Naive B cell (primary cell): Measurements from ENCODE around the gene CDK5RAP1. TPM values are rescaled to one million over a fixed set of nuclear protein-coding genes. Genes with fewer than 3 reads are reported as not detected.

ENCODE experiments used
- ATAC-seq, 2 donors: fragments of 150-1000 bp; cut with Tn5 transposase; 2 replicates each; pipeline ENCODE4 v1.10.0; 2021; ENCODE audit warnings: low read depth in 2 of 2, mild to moderate bottlenecking in 2 of 2, moderate library complexity in 2 of 2
- DNase-seq: peaks from one replicate; pipeline ENCODE4 v3.0.0; 2022
- H3K27ac Mint-ChIP-seq, 6 donors: one replicate each; pipeline ENCODE4 v1.8.0; 2020 to 2022; ENCODE audit warnings: mild to moderate bottlenecking in 6 of 6, mixed read lengths in 6 of 6, moderate library complexity in 5 of 6, inconsistent platforms in 2 of 6
- H3K27me3 Mint-ChIP-seq, 3 donors: one replicate each; pipeline ENCODE4 v1.8.0; 2021 to 2022; ENCODE audit warnings: mixed read lengths in 3 of 3, mild to moderate bottlenecking in 1 of 3
- H3K36me3 Mint-ChIP-seq, 2 donors: one replicate each; pipeline ENCODE4 v1.8.0; 2020 to 2022; ENCODE audit warnings: mixed read lengths in 2 of 2, inconsistent platforms in 1 of 2, mild to moderate bottlenecking in 1 of 2
- H3K4me1 Mint-ChIP-seq, 3 donors: one replicate each; pipeline ENCODE4 v1.8.0; 2020 to 2022; ENCODE audit warnings: mixed read lengths in 3 of 3, inconsistent platforms in 1 of 3, mild to moderate bottlenecking in 1 of 3, moderate library complexity in 1 of 3
- H3K4me3 Mint-ChIP-seq, 8 donors: one replicate each; pipeline ENCODE4 v1.8.0; 2020 to 2022; ENCODE audit warnings: mild to moderate bottlenecking in 8 of 8, mixed read lengths in 8 of 8, moderate library complexity in 8 of 8, inconsistent platforms in 2 of 8
- H3K9me3 Mint-ChIP-seq, 7 donors: one replicate each; pipeline ENCODE4 v1.8.0; 2020 to 2022; ENCODE audit warnings: mixed read lengths in 7 of 7, mild to moderate bottlenecking in 5 of 7, inconsistent platforms in 2 of 7, moderate library complexity in 1 of 7
- polyA plus RNA-seq, 6 donors: library from polyadenylated mRNA; unstranded; fragments of 300-500 nt; fragmentation: Illumina TruSeq; gene quantifications; one replicate each; pipeline ENCODE4 v1.2.3, GENCODE V29; 2021; ENCODE audit warnings: low read depth in 6 of 6

Gene CDK5RAP1
- polyA plus RNA-seq, 6 donors from 2014 or later = 22.4 to 53.5 (median 28.8) TPM

- Mint-ChIP-seq H3K4me1 (no peaks in the 10 kb centered on the region), H3K9me3 (peaks cover 0 to 2% (median 0%) of the 10 kb centered on the region in 7 donors), H3K4me3 (no peak overlapping the region), H3K27ac (no peak overlapping the region), H3K27me3 (peaks cover 4 to 13% (median 7%) of the 10 kb centered on the region in 3 donors), H3K36me3 (no peaks in the 10 kb centered on the region)
- DNase-seq (no peak), ATAC-seq (no peak)
Measured at GRCh38 chr20:33310327-33310899, 90.9 kb downstream of the CDK5RAP1 start.

GRCh38 chr20:33309631-33310030 lies 91.7 kb downstream of the CDK5RAP1 start:
- no peaks in the 10 kb centered on the region for H3K4me1 Mint-ChIP-seq
- DNase-seq = no peak
- peaks cover 0 to 2% (median 0%) of the 10 kb centered on the region in 7 donors for H3K9me3 Mint-ChIP-seq
- ATAC-seq = no peak
- no peak overlapping the region for H3K27ac Mint-ChIP-seq
- H3K4me3 Mint-ChIP-seq = peak overlapping the region in 1 of 8 donors; percentile 22
- peaks cover 4 to 13% (median 7%) of the 10 kb centered on the region in 3 donors for H3K27me3 Mint-ChIP-seq
- H3K36me3 Mint-ChIP-seq = no peaks in the 10 kb centered on the region

Other genes with a start within 250 kb of the CDK5RAP1 start
- not detected for gene BPIFA2, start 233.4 kb downstream of the CDK5RAP1 start, polyA plus RNA-seq
- gene BPIFA3, start 184.2 kb downstream of the CDK5RAP1 start, polyA plus RNA-seq = not detected
- gene BPIFA1, start 165.5 kb downstream of the CDK5RAP1 start, polyA plus RNA-seq = not detected
- gene BPIFB1, start 118.3 kb downstream of the CDK5RAP1 start, polyA plus RNA-seq = not detected
- gene SNTA1, start 42.2 kb upstream of the CDK5RAP1 start, polyA plus RNA-seq = 1 to 10 TPM; 3.1 to 6.0 (median 3.9) TPM
- gene CBFA2T2, start 88.6 kb upstream of the CDK5RAP1 start, polyA plus RNA-seq = 10 to 100 TPM in 5 of 6 donors, 1 to 10 TPM in 1; 6.1 to 25.9 (median 15.4) TPM